ENCODE measurements around the gene RSPH1. TPM values are rescaled to one million over a fixed set of nuclear protein-coding genes. Genes with fewer than 3 reads are reported as not detected.

The RSPH1 gene
- total RNA-seq, 3 donors from 2014 or later: 0.48 to 2.3 (median 0.88) TPM

- H3K4me1 ChIP-seq: peaks cover 0 to 4% of the 10 kb centered on the region in 2 donors
- H3K9me3 ChIP-seq: no peaks in the 10 kb centered on the region
- H3K27me3 ChIP-seq: no peaks in the 10 kb centered on the region
- no peak overlapping the region for H3K4me3 ChIP-seq
- DNase-seq (ENCODE audit: low spot score in 2 of 2): no peak
- no peaks in the 10 kb centered on the region for H3K36me3 ChIP-seq
- intact Hi-C loops (cut with DNase I; ENCODE audit: low total_unique reads): no loop called here
- TF ChIP-seq POLR2AphosphoS5 (IDR thresholded peaks at IDR 0.05): no peak
- TF ChIP-seq, protein P1, sequence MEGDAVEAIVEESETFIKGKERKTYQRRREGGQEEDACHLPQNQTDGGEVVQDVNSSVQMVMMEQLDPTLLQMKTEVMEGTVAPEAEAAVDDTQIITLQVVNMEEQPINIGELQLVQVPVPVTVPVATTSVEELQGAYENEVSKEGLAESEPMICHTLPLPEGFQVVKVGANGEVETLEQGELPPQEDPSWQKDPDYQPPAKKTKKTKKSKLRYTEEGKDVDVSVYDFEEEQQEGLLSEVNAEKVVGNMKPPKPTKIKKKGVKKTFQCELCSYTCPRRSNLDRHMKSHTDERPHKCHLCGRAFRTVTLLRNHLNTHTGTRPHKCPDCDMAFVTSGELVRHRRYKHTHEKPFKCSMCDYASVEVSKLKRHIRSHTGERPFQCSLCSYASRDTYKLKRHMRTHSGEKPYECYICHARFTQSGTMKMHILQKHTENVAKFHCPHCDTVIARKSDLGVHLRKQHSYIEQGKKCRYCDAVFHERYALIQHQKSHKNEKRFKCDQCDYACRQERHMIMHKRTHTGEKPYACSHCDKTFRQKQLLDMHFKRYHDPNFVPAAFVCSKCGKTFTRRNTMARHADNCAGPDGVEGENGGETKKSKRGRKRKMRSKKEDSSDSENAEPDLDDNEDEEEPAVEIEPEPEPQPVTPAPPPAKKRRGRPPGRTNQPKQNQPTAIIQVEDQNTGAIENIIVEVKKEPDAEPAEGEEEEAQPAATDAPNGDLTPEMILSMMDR (IDR thresholded peaks at IDR 0.05): no peak
- TF ChIP-seq POLR2A (IDR thresholded peaks at IDR 0.05): no peak
- H3K27ac ChIP-seq: peak overlapping the region in 1 of 2 donors; percentile 76
Measured at GRCh38 chr21:42526379-42526727, 30.3 kb upstream of the RSPH1 start.

DNA sequence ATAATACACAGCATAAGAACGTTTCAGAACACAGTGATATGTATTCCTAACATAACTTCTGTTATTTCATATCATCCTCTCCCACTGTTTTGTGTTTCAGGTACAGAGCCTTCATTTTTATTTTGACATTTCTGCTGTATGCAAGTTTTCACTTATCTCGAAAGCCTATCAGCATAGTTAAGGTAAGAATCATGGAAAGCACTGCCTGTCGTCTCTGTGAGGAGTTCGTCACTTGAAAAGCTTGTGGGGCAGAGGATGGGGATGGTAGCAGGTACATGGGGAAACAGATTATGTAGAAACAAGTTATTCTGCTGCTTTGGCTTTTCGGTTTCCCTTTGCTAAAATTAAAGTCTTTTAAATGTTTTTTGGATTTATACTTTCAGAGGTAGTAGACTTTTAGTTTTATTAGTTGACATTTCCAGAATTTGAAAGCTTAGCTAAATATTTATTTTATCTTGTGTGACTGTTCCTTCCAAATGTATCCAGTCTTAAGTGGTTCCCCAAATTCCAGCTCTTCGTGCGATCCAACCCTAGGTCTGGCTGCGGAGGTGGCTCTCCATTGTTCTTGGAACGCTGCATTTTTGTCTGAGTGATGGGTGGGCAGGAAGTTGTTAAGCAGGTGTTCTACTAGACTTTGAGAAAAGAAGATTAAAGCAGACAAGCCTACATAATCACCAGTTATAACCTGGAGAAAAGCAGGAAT lies 29.8 kb upstream of the RSPH1 start:
- Histone ChIP-seq H3K27me3 (no peaks in the 10 kb centered on the region), H3K9me3 (no peaks in the 10 kb centered on the region), H3K27ac (peak overlapping the region; percentile 76 to 86), H3K4me3 (no peak overlapping the region), H3K4me1 (peaks cover 0 to 4% of the 10 kb centered on the region in 2 donors), H3K36me3 (no peaks in the 10 kb centered on the region)
- TF ChIP-seq, protein P1 (IDR thresholded peaks at IDR 0.05): no peak
- TF ChIP-seq POLR2A (IDR thresholded peaks at IDR 0.05) (no peak), POLR2AphosphoS5 (IDR thresholded peaks at IDR 0.05) (no peak)
- intact Hi-C loops (cut with DNase I; ENCODE audit: low total_unique reads): no loop called here
- no peak for DNase-seq (ENCODE audit: low spot score in 2 of 2)

- intact Hi-C loops (cut with DNase I; ENCODE audit: low total_unique reads): no loop called here
Measured at GRCh38 chr21:42525029-42525581, 29.1 kb upstream of the RSPH1 start.

DNA sequence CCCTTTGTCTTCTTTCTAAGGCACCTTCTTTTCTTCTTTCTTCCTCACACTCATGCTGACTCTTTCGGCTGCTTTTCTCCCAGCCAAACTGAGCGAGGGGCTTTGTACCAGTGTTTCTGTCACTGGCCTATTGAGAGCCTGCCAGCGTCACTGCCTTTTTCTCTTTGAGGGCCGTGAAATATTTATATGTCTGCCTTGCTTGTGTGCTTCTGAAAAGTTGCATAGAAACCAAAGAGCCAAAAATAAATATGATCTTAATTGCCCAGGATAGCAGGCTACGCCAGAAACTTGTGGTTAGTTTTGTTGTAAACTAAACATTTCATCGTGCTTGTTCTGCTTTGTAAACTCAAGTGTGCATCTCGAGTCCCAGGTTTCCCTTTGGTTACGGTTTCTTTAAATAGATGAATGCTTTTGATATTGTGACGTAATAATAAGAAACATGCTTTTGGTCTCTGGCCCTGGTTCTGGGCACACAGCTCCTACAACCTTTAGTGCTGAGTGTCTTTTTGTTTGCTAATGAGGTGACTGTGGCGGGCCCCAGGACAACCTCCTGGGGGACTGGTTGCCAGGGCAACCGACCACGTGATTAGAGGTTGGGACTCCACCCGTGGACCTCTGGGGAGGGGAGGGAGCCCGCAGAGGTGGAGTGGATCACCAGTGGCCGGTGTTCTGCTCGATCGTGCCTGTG lies 28.5 kb upstream of the RSPH1 start:
- TF ChIP-seq POLR2A (IDR thresholded peaks at IDR 0.05) (no peak), POLR2AphosphoS5 (IDR thresholded peaks at IDR 0.05) (peak in 1 of 3 donors; percentile 14)
- H3K4me1 ChIP-seq: peaks cover 0 to 4% of the 10 kb centered on the region in 2 donors
- H3K27me3 ChIP-seq: no peaks in the 10 kb centered on the region

More at GRCh38 chr21:42525029-42525581, 29.1 kb upstream of the RSPH1 start:
- no peaks in the 10 kb centered on the region for H3K36me3 ChIP-seq
- no peak for DNase-seq (ENCODE audit: low spot score in 2 of 2)
- peak overlapping the region; percentile 11 to 47 (median 26) for H3K4me3 ChIP-seq
- H3K27me3 ChIP-seq: no peaks in the 10 kb centered on the region
- peaks cover 0 to 4% of the 10 kb centered on the region in 2 donors for H3K4me1 ChIP-seq
- TF ChIP-seq POLR2A (IDR thresholded peaks at IDR 0.05) (no peak), POLR2AphosphoS5 (IDR thresholded peaks at IDR 0.05) (peak in 1 of 3 donors; percentile 3)
- TF ChIP-seq, protein P1 (IDR thresholded peaks at IDR 0.05): no peak
- peak overlapping the region; percentile 76 to 86 for H3K27ac ChIP-seq
- H3K9me3 ChIP-seq: no peaks in the 10 kb centered on the region

DNA sequence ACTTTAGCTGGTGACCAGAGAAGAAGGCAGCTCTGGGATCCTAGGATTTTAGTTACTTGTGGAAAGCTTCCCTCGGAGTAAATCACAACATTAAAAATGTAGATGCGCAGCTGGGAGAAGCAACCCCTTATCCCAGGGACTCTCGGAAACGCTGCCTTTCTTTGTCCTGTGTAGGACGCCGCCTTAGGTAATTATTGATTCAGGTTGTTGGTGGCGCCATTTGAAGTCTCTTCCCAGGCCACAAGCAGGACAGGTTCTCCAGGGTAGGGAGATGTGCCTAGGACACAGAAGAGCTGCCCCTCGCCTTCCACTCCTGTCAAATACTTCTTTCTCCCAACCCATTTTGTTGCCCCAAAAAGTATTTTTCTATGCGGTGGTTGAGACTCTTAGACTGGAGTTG lies 27.9 kb upstream of the RSPH1 start:
- Histone ChIP-seq H3K4me3 (peak overlapping the region in 1 of 3 donors; percentile 47), H3K4me1 (peaks cover 0 to 4% of the 10 kb centered on the region in 2 donors), H3K27me3 (no peaks in the 10 kb centered on the region), H3K27ac (peak overlapping the region; percentile 76 to 86), H3K36me3 (no peaks in the 10 kb centered on the region), H3K9me3 (no peaks in the 10 kb centered on the region)
- intact Hi-C loops (cut with DNase I; ENCODE audit: low total_unique reads): no loop called here
- TF ChIP-seq POLR2AphosphoS5 (IDR thresholded peaks at IDR 0.05) (no peak), POLR2A (IDR thresholded peaks at IDR 0.05) (no peak)
- TF ChIP-seq, protein P1 (IDR thresholded peaks at IDR 0.05): no peak
- DNase-seq (ENCODE audit: low spot score in 2 of 2): no peak

More for the DNA sequence above, 28.5 kb upstream of the RSPH1 start:
- no peaks in the 10 kb centered on the region for H3K36me3 ChIP-seq
- H3K9me3 ChIP-seq: no peaks in the 10 kb centered on the region
- peak overlapping the region; percentile 76 to 86 for H3K27ac ChIP-seq
- intact Hi-C loops (cut with DNase I; ENCODE audit: low total_unique reads): no loop called here
- H3K4me3 ChIP-seq: peak overlapping the region; percentile 11 to 47 (median 26)
- DNase-seq (ENCODE audit: low spot score in 2 of 2): peak; percentile 74 to 75
